CD4-positive, alpha-beta T cell treated with Interferon gamma for 1 hour (primary cell): ENCODE results near the gene OR6K2.

Source experiments
- DNase-seq: peaks from one replicate; pipeline ENCODE4 v3.0.0-alpha.2; 2020

The OR6K2 gene

GRCh38 chr1:158685085-158685484, 15.4 kb downstream of the OR6K2 start:
- DNase-seq: no peak

- no peak for DNase-seq
These were observed 18.8 kb downstream of the OR6K2 start for GRCh38 chr1:158681606-158682005.

- DNase-seq: no peak
These were observed 21.2 kb downstream of the OR6K2 start for GRCh38 chr1:158679289-158679688.

- DNase-seq: no peak
These were observed 24.7 kb downstream of the OR6K2 start for GRCh38 chr1:158675563-158676323.

- no peak for DNase-seq
These were observed 26.1 kb downstream of the OR6K2 start for GRCh38 chr1:158674302-158674701.

- no peak for DNase-seq
These were observed 34.4 kb downstream of the OR6K2 start for GRCh38 chr1:158666037-158666436.

- peak; percentile 6 for DNase-seq
These were observed 45.9 kb downstream of the OR6K2 start for GRCh38 chr1:158654571-158654970.

GRCh38 chr1:158654086-158654485, 46.4 kb downstream of the OR6K2 start:
- DNase-seq: no peak

GRCh38 chr1:158652721-158653334, 47.6 kb downstream of the OR6K2 start:
- DNase-seq: no peak
